Activated naive CD8-positive, alpha-beta T cell treated with anti-CD3 and anti-CD28 coated beads for 36 hours (primary cell): ENCODE data around the gene ABCC4. TPM values are rescaled to one million over a fixed set of nuclear protein-coding genes. Genes with fewer than 3 reads are reported as not detected.
A peak's percentile ranks its signal among the peaks of the same experiment; 100 is the strongest.
"Not testable (repeated sequence)": the region's sequence is repeated elsewhere in the genome, so short reads cannot be mapped to it uniquely, and the experiment has no call there.

Source experiments
- DNase-seq: peaks from one replicate; pipeline ENCODE4 v3.0.0; 2021
- H3K27ac Mint-ChIP-seq: one replicate; pipeline ENCODE4 v1.8.0; 2022; ENCODE audit warnings: mild to moderate bottlenecking, moderate library complexity, mixed read lengths
- H3K27me3 Mint-ChIP-seq: one replicate; pipeline ENCODE4 v1.8.0; 2022; ENCODE audit warnings: mild to moderate bottlenecking, mixed read lengths
- H3K36me3 Mint-ChIP-seq: one replicate; pipeline ENCODE4 v1.8.0; 2021; ENCODE audit warnings: mild to moderate bottlenecking, mixed read lengths
- H3K4me1 Mint-ChIP-seq: one replicate; pipeline ENCODE4 v1.8.0; 2021; ENCODE audit warnings: mixed read lengths
- H3K4me3 Mint-ChIP-seq: one replicate; pipeline ENCODE4 v1.8.0; 2022; ENCODE audit warnings: mild to moderate bottlenecking, moderate library complexity, mixed read lengths
- H3K9me3 Mint-ChIP-seq: one replicate; pipeline ENCODE4 v1.8.0; 2022; ENCODE audit warnings: mixed read lengths
- total RNA-seq, 2 experiments: library from RNA; stranded (reverse); gene quantifications; one replicate each; pipeline ENCODE4 v1.2.3, GENCODE V29; 2021

ABCC4 gene
- total RNA-seq, 2 experiments from 2014 or later = 11.4 to 11.6 TPM

GRCh38 chr13:95317039-95317989 lies 16.1 kb upstream of the ABCC4 start:
- no peaks in the 10 kb centered on the region for H3K36me3 Mint-ChIP-seq
- DNase-seq = no peak
- H3K4me3 Mint-ChIP-seq = no peak overlapping the region
- H3K27me3 Mint-ChIP-seq = peaks cover under 1% of the 10 kb centered on the region
- no peaks in the 10 kb centered on the region for H3K9me3 Mint-ChIP-seq
- no peaks in the 10 kb centered on the region for H3K4me1 Mint-ChIP-seq
- H3K27ac Mint-ChIP-seq = no peak overlapping the region

GRCh38 chr13:95315752-95316151 lies 14.5 kb upstream of the ABCC4 start:
- Mint-ChIP-seq H3K9me3 (no peaks in the 10 kb centered on the region), H3K4me1 (no peaks in the 10 kb centered on the region), H3K27ac (no peak overlapping the region), H3K27me3 (peaks cover 6% of the 10 kb centered on the region), H3K36me3 (no peaks in the 10 kb centered on the region), H3K4me3 (no peak overlapping the region)
- no peak for DNase-seq

GRCh38 chr13:95307507-95307906 lies 6.3 kb upstream of the ABCC4 start:
- Mint-ChIP-seq H3K4me3 (no peak overlapping the region), H3K4me1 (peaks cover 3% of the 10 kb centered on the region), H3K27me3 (peaks cover 16% of the 10 kb centered on the region), H3K27ac (no peak overlapping the region), H3K9me3 (no peaks in the 10 kb centered on the region), H3K36me3 (peaks cover 8% of the 10 kb centered on the region)
- no peak for DNase-seq

- DNase-seq = no peak
- Mint-ChIP-seq H3K9me3 (no peaks in the 10 kb centered on the region), H3K27ac (no peak overlapping the region), H3K27me3 (peaks cover 3% of the 10 kb centered on the region), H3K4me3 (no peak overlapping the region), H3K4me1 (peaks cover 25% of the 10 kb centered on the region), H3K36me3 (peaks cover 15% of the 10 kb centered on the region)
Observed at GRCh38 chr13:95304453-95304852, 3.2 kb upstream of the ABCC4 start.

GRCh38 chr13:95301968-95302393 lies 730 bp upstream of the ABCC4 start:
- peaks cover 40% of the 10 kb centered on the region for H3K4me1 Mint-ChIP-seq
- H3K4me3 Mint-ChIP-seq = peak overlapping the region; percentile 76
- peak; percentile 24 for DNase-seq
- H3K27me3 Mint-ChIP-seq = no peaks in the 10 kb centered on the region
- peak overlapping the region; percentile 42 for H3K27ac Mint-ChIP-seq
- no peaks in the 10 kb centered on the region for H3K9me3 Mint-ChIP-seq
- peaks cover 22% of the 10 kb centered on the region for H3K36me3 Mint-ChIP-seq

- H3K36me3 Mint-ChIP-seq = peaks cover 21% of the 10 kb centered on the region
- no peaks in the 10 kb centered on the region for H3K27me3 Mint-ChIP-seq
- H3K27ac Mint-ChIP-seq = peak overlapping the region; percentile 90
- H3K9me3 Mint-ChIP-seq = no peaks in the 10 kb centered on the region
- H3K4me1 Mint-ChIP-seq = peaks cover 44% of the 10 kb centered on the region
- peak; percentile 68 for DNase-seq
- H3K4me3 Mint-ChIP-seq = peak overlapping the region; percentile 90
Observed at GRCh38 chr13:95300625-95301182, 547 bp downstream of the ABCC4 start.

- H3K4me3 Mint-ChIP-seq = peak overlapping the region; percentile 90
- H3K4me1 Mint-ChIP-seq = peaks cover 44% of the 10 kb centered on the region
- DNase-seq = peak; percentile 26
- no peaks in the 10 kb centered on the region for H3K27me3 Mint-ChIP-seq
- H3K27ac Mint-ChIP-seq = peak overlapping the region; percentile 30
- no peaks in the 10 kb centered on the region for H3K9me3 Mint-ChIP-seq
- peaks cover 21% of the 10 kb centered on the region for H3K36me3 Mint-ChIP-seq
Observed at GRCh38 chr13:95298971-95299621, 2.2 kb downstream of the ABCC4 start.

GRCh38 chr13:95298169-95298965 lies 2.9 kb downstream of the ABCC4 start:
- H3K4me3 Mint-ChIP-seq = no peak overlapping the region
- H3K36me3 Mint-ChIP-seq = peaks cover 21% of the 10 kb centered on the region
- peaks cover 44% of the 10 kb centered on the region for H3K4me1 Mint-ChIP-seq
- H3K27me3 Mint-ChIP-seq = no peaks in the 10 kb centered on the region
- DNase-seq = no peak
- no peaks in the 10 kb centered on the region for H3K9me3 Mint-ChIP-seq
- no peak overlapping the region for H3K27ac Mint-ChIP-seq

- Mint-ChIP-seq H3K4me3 (no peak overlapping the region), H3K4me1 (peaks cover 31% of the 10 kb centered on the region), H3K27me3 (no peaks in the 10 kb centered on the region), H3K27ac (no peak overlapping the region), H3K36me3 (peaks cover 18% of the 10 kb centered on the region), H3K9me3 (no peaks in the 10 kb centered on the region)
- peak; percentile 6 for DNase-seq
Observed at GRCh38 chr13:95296326-95296925, 4.8 kb downstream of the ABCC4 start.

- Mint-ChIP-seq H3K4me1 (peaks cover 25% of the 10 kb centered on the region), H3K27ac (no peak overlapping the region), H3K36me3 (peaks cover 21% of the 10 kb centered on the region)
Observed at GRCh38 chr13:95295026-95295425, 6.2 kb downstream of the ABCC4 start.

GRCh38 chr13:95292622-95293021 lies 8.6 kb downstream of the ABCC4 start:
- Mint-ChIP-seq H3K36me3 (peaks cover 17% of the 10 kb centered on the region), H3K4me3 (no peak overlapping the region), H3K4me1 (peaks cover 8% of the 10 kb centered on the region), H3K27ac (no peak overlapping the region), H3K27me3 (no peaks in the 10 kb centered on the region), H3K9me3 (no peaks in the 10 kb centered on the region)
- DNase-seq = no peak

More at GRCh38 chr13:95295026-95295425, 6.2 kb downstream of the ABCC4 start:
- no peak overlapping the region for H3K4me3 Mint-ChIP-seq
- no peaks in the 10 kb centered on the region for H3K9me3 Mint-ChIP-seq
- DNase-seq = no peak
- no peaks in the 10 kb centered on the region for H3K27me3 Mint-ChIP-seq

- not testable (repeated sequence) for DNase-seq, H3K4me3 Mint-ChIP-seq, H3K4me1 Mint-ChIP-seq, H3K27ac Mint-ChIP-seq, H3K27me3 Mint-ChIP-seq, H3K9me3 Mint-ChIP-seq
- H3K36me3 Mint-ChIP-seq = peaks cover 15% of the 10 kb centered on the region
Observed at GRCh38 chr13:95289901-95290300, 11.3 kb downstream of the ABCC4 start.

GRCh38 chr13:95289020-95289444 lies 12.2 kb downstream of the ABCC4 start:
- H3K9me3 Mint-ChIP-seq = no peaks in the 10 kb centered on the region
- H3K4me1 Mint-ChIP-seq = no peaks in the 10 kb centered on the region
- H3K36me3 Mint-ChIP-seq = peaks cover 15% of the 10 kb centered on the region
- H3K4me3 Mint-ChIP-seq = no peak overlapping the region
- H3K27me3 Mint-ChIP-seq = no peaks in the 10 kb centered on the region
- no peak for DNase-seq
- no peak overlapping the region for H3K27ac Mint-ChIP-seq

- no peak for DNase-seq
- H3K9me3 Mint-ChIP-seq = peaks cover 3% of the 10 kb centered on the region
Observed at GRCh38 chr13:95284436-95284835, 16.8 kb downstream of the ABCC4 start.

More at GRCh38 chr13:95284436-95284835, 16.8 kb downstream of the ABCC4 start:
- Mint-ChIP-seq H3K27me3 (no peaks in the 10 kb centered on the region), H3K36me3 (peaks cover 12% of the 10 kb centered on the region), H3K4me3 (no peak overlapping the region), H3K4me1 (peaks cover 9% of the 10 kb centered on the region), H3K27ac (no peak overlapping the region)
